CD14-positive monocyte (primary cell): Measurements from ENCODE around the gene MCF2L. TPM values are rescaled to one million over a fixed set of nuclear protein-coding genes. Genes with fewer than 3 reads are reported as not detected.

Experiments used
- DNase-seq, 3 donors: peaks; one replicate each; pipeline ENCODE4 v3.0.0-alpha.2; 2011 to 2022
- H2AFZ ChIP-seq: 2 replicates; pipeline ENCODE4 v1.6.0; 2012; ENCODE audit warnings: mild to moderate bottlenecking, low read depth, low read length, inconsistent platforms; ENCODE audit not compliant: insufficient read depth, poor library complexity, severe bottlenecking
- H3K27ac ChIP-seq, 2 donors: 1 replicate in 1 of 2; 2 replicates in 1 of 2; pipeline ENCODE4 v1.5.1; 2012 to 2013; ENCODE audit warnings: low read length in 2 of 2, control low read depth in 1 of 2, inconsistent platforms in 1 of 2, low read depth in 1 of 2, mild to moderate bottlenecking in 1 of 2
- H3K27me3 ChIP-seq, 2 donors: one replicate each; pipeline versions ENCODE4 v1.6.0 to v1.6.1; 2011 to 2013; ENCODE audit warnings: low read length in 2 of 2; ENCODE audit not compliant: control insufficient read depth in 2 of 2, insufficient read depth in 2 of 2
- H3K36me3 ChIP-seq, 2 donors: replicated peaks in 1 of 2; 1 replicate in 1 of 2; 2 replicates in 1 of 2; pipeline versions ENCODE4 v1.5.1 to v1.6.1; 2012 to 2013; ENCODE audit warnings: low read length in 2 of 2, control low read depth in 1 of 2, inconsistent platforms in 1 of 2, mild to moderate bottlenecking in 1 of 2; ENCODE audit not compliant: insufficient read depth in 2 of 2, control insufficient read depth in 1 of 2
- H3K4me1 ChIP-seq, 2 donors: 1 replicate in 1 of 2; 2 replicates in 1 of 2; pipeline versions ENCODE4 v1.5.1 to v1.6.1; 2012 to 2013; ENCODE audit warnings: low read length in 2 of 2, control low read depth in 1 of 2, inconsistent platforms in 1 of 2, mild to moderate bottlenecking in 1 of 2, moderate library complexity in 1 of 2; ENCODE audit not compliant: insufficient read depth in 2 of 2, control insufficient read depth in 1 of 2
- H3K4me2 ChIP-seq: replicated peaks from 2 replicates; pipeline ENCODE3; 2012; ENCODE audit warnings: low read length, moderate library complexity, mild to moderate bottlenecking; ENCODE audit not compliant: poor library complexity, severe bottlenecking; ENCODE audit errors: extremely low read depth
- H3K4me3 ChIP-seq, 3 experiments: fragments of 200-600 bp in 1 of 3; sonication (generic) in 1 of 3; replicated peaks in 1 of 3; 1 replicate in 2 of 3; 2 replicates in 1 of 3; pipeline ENCODE4 v1.5.1; 2011 to 2013; ENCODE audit warnings: low read length in 3 of 3, mild to moderate bottlenecking in 3 of 3, control low read depth in 2 of 3, low read depth in 2 of 3, inconsistent platforms in 1 of 3, moderate library complexity in 1 of 3
- H3K79me2 ChIP-seq: 2 replicates; pipeline ENCODE4 v1.6.0; 2012; ENCODE audit warnings: mild to moderate bottlenecking, control low read depth, inconsistent platforms, low read length, moderate library complexity; ENCODE audit not compliant: insufficient read depth
- H3K9ac ChIP-seq: 2 replicates; pipeline ENCODE4 v1.6.0; 2017; ENCODE audit warnings: low read length, mild to moderate bottlenecking; ENCODE audit not compliant: insufficient read depth, poor library complexity, severe bottlenecking
- H3K9me3 ChIP-seq, 2 donors: replicated peaks in 1 of 2; 1 replicate in 1 of 2; 2 replicates in 1 of 2; pipeline versions ENCODE4 v1.5.1 to v1.6.1; 2012 to 2013; ENCODE audit warnings: low read length in 2 of 2, control low read depth in 1 of 2; ENCODE audit not compliant: control insufficient read depth in 1 of 2, insufficient read depth in 1 of 2
- H4K20me1 ChIP-seq: 2 replicates; pipeline ENCODE4 v1.6.0; 2012; ENCODE audit warnings: mild to moderate bottlenecking, low read length, control low read depth, moderate library complexity; ENCODE audit not compliant: insufficient read depth
- H3K27ac Mint-ChIP-seq, 7 donors: one replicate each; pipeline ENCODE4 v1.8.0; 2020; ENCODE audit warnings: mild to moderate bottlenecking in 7 of 7, mixed read lengths in 7 of 7, moderate library complexity in 6 of 7, inconsistent platforms in 2 of 7
- H3K27me3 Mint-ChIP-seq, 3 donors: one replicate each; pipeline ENCODE4 v1.8.0; 2021 to 2022; ENCODE audit warnings: low read depth in 3 of 3, mild to moderate bottlenecking in 3 of 3, mixed read lengths in 3 of 3, moderate library complexity in 3 of 3, inconsistent platforms in 1 of 3
- H3K36me3 Mint-ChIP-seq, 2 donors: one replicate each; pipeline ENCODE4 v1.8.0; 2020; ENCODE audit warnings: mixed read lengths in 2 of 2, inconsistent platforms in 1 of 2, mild to moderate bottlenecking in 1 of 2
- H3K4me1 Mint-ChIP-seq: one replicate; pipeline ENCODE4 v1.8.0; 2020; ENCODE audit warnings: mild to moderate bottlenecking, mixed read lengths
- H3K4me3 Mint-ChIP-seq, 2 donors: one replicate each; pipeline ENCODE4 v1.8.0; 2020; ENCODE audit warnings: mild to moderate bottlenecking in 2 of 2, mixed read lengths in 2 of 2, moderate library complexity in 1 of 2
- H3K9me3 Mint-ChIP-seq, 7 donors: one replicate each; pipeline ENCODE4 v1.8.0; 2020 to 2022; ENCODE audit warnings: mixed read lengths in 7 of 7, mild to moderate bottlenecking in 6 of 7, moderate library complexity in 6 of 7, inconsistent platforms in 2 of 7
- WGBS: methylation state at CpG from one replicate; pipeline ENCODE4 v1.1.5; 2013; ENCODE audit warnings: missing lambda C conversion rate; ENCODE audit not compliant: insufficient coverage; 5-methylcytosine and 5-hydroxymethylcytosine counted together
- intact Hi-C, 2 donors: fragments of 100-400 bp; cut with micrococcal nuclease; formaldehyde crosslinking; loops; one replicate each; pipeline versions ENCODE4 v1.15.0 to v1.15.1; 2023
- polyA plus RNA-seq, 3 donors: library from polyadenylated mRNA; depleted of rRNA in 1 of 3; unstranded in 2 of 3; stranded (reverse) in 1 of 3; fragments of 300-500 nt in 2 of 3; fragments of >200 nt in 1 of 3; fragmentation: Illumina TruSeq in 2 of 3; gene quantifications; 1 replicate in 2 of 3; 2 replicates in 1 of 3; pipeline ENCODE4 v1.2.3, GENCODE V29; 2012 to 2021
- TF ChIP-seq, protein P1 (sequence below): fragments of 200-600 bp; IDR thresholded peaks from one replicate; pipeline ENCODE4 v1.8.0; 2022; ENCODE audit warnings: antibody characterized with exemption, mild to moderate bottlenecking

Gene MCF2L
- polyA plus RNA-seq, 3 donors, result not detected

GRCh38 chr13:113114511-113115362 is 145.7 kb downstream of the MCF2L start:
- no peaks in the 10 kb centered on the region for H3K4me1 Mint-ChIP-seq
- intact Hi-C loops, result no loop called here
- Histone ChIP-seq H4K20me1 (no peaks in the 10 kb centered on the region), H3K4me3 (no peak overlapping the region), H2AFZ (no peak overlapping the region), H3K9ac (no peak overlapping the region), H3K4me2 (no peak overlapping the region), H3K27ac (no peak overlapping the region), H3K27me3 (peaks cover 8 to 21% of the 10 kb centered on the region in 2 donors), H3K4me1 (no peaks in the 10 kb centered on the region), H3K9me3 (peaks cover 0 to 1% of the 10 kb centered on the region in 2 donors), H3K79me2 (no peaks in the 10 kb centered on the region), H3K36me3 (no peaks in the 10 kb centered on the region)
- peaks cover 4 to 16% (median 14%) of the 10 kb centered on the region in 3 donors for H3K27me3 Mint-ChIP-seq
- peaks cover 0 to 7% (median 2%) of the 10 kb centered on the region in 7 donors for H3K9me3 Mint-ChIP-seq
- no peak for DNase-seq
- H3K36me3 Mint-ChIP-seq, result no peaks in the 10 kb centered on the region
- 92% methylated on average over 15 of the region's 17 CpGs for WGBS
- no peak overlapping the region for H3K27ac Mint-ChIP-seq
- TF ChIP-seq, protein P1, sequence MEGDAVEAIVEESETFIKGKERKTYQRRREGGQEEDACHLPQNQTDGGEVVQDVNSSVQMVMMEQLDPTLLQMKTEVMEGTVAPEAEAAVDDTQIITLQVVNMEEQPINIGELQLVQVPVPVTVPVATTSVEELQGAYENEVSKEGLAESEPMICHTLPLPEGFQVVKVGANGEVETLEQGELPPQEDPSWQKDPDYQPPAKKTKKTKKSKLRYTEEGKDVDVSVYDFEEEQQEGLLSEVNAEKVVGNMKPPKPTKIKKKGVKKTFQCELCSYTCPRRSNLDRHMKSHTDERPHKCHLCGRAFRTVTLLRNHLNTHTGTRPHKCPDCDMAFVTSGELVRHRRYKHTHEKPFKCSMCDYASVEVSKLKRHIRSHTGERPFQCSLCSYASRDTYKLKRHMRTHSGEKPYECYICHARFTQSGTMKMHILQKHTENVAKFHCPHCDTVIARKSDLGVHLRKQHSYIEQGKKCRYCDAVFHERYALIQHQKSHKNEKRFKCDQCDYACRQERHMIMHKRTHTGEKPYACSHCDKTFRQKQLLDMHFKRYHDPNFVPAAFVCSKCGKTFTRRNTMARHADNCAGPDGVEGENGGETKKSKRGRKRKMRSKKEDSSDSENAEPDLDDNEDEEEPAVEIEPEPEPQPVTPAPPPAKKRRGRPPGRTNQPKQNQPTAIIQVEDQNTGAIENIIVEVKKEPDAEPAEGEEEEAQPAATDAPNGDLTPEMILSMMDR, result no peak
- H3K4me3 Mint-ChIP-seq, result no peak overlapping the region

GRCh38 chr13:113115363-113116205 is 146.6 kb downstream of the MCF2L start:
- no peak for DNase-seq
- Mint-ChIP-seq H3K36me3 (no peaks in the 10 kb centered on the region), H3K27ac (no peak overlapping the region), H3K4me1 (no peaks in the 10 kb centered on the region), H3K27me3 (peaks cover 4 to 9% (median 8%) of the 10 kb centered on the region in 3 donors), H3K4me3 (no peak overlapping the region), H3K9me3 (peaks cover 0 to 3% (median 0%) of the 10 kb centered on the region in 7 donors)
- Histone ChIP-seq H3K4me1 (no peaks in the 10 kb centered on the region), H3K9me3 (no peaks in the 10 kb centered on the region), H2AFZ (no peak overlapping the region), H3K4me2 (no peak overlapping the region), H3K36me3 (no peaks in the 10 kb centered on the region), H3K9ac (no peak overlapping the region), H3K27me3 (peaks cover 6 to 16% of the 10 kb centered on the region in 2 donors), H3K4me3 (no peak overlapping the region), H3K79me2 (no peaks in the 10 kb centered on the region), H4K20me1 (no peaks in the 10 kb centered on the region), H3K27ac (no peak overlapping the region)
- 95% methylated on average over 21 of the region's 21 CpGs for WGBS
- TF ChIP-seq, protein P1, result no peak
- intact Hi-C loops, result no loop called here
